Epidermal melanocyte (primary cell): ENCODE measurements around the gene TOR1AIP2.
"Not testable (repeated sequence)": the region's sequence is repeated elsewhere in the genome, so short reads cannot be mapped to it uniquely, and the experiment has no call there.

ENCODE experiments used
- DNase-seq: peaks from one replicate; pipeline ENCODE4 v3.0.0; 2011; ENCODE audit warnings: low spot score; ENCODE audit not compliant: insufficient read length

TOR1AIP2 gene

DNA sequence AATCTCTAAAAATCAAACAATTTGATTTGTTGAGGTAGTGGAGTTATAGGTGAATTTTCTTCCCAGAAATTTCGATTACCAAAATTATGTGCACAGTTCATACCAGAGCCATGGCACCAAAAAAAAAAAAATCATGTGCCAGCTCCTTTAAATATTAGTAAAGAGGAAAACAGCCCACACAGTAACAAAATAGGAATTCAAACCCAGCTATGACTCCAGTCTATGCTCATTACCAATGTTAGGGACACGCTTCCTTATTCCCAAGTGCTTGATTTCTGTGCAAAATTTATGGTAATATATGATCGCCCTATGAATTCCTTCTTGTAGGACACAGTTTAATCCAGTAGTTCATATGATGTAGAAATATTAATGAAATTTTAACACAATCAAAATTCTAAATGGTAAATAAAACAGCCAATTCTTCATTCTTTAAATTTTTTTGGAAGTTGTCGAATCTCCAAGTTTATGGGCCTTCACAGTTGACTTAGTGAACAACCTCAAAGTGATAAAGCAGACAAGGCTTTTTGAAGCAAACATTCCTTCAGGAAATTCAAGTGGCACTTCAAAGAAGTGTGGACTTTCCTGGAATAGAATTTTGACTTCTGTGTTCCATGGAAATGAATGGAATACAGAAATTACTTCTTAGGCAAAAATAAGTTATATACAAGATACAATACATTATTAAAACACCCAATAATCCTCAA, 1.9 kb downstream of the TOR1AIP2 start:
- DNase-seq = no peak

DNA sequence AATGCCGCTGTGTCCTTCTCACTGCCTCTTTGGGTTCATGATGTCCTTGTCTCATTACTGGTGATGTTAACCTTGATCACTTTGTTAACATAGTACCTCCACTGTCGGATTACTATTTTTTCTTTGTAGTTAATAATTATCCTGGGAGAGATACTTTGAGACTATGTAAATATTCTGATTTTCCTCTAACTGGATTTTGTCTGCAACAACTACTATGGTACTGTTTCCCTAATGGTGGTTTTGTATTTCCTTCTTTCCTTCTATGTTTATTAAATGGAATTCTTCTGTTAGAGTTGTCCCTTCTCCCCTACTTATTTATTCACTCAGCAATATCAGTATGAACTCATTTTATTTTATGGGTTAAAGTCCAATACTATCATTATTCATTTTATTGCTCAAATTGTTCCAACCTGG, 4.2 kb downstream of the TOR1AIP2 start:
- no peak for DNase-seq

DNA sequence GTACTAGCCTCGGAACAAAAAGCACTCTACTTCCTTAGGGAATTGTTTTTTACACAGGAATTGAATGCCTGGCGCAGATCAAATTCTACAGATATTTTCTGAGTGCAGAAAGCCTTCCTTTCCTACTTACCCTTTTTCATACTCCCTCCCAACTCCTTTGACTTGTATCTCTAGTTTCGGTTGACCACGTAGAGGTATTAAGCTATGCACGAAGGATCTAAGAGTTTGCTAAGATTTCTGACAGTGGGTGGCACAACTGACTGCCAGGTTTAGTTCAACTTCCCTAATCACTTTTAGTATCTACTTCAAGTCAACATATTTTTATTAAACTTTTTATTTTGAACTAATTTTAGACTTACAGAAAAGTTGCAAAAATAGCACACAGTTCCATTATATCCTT, 5.0 kb downstream of the TOR1AIP2 start:
- DNase-seq = no peak

DNA sequence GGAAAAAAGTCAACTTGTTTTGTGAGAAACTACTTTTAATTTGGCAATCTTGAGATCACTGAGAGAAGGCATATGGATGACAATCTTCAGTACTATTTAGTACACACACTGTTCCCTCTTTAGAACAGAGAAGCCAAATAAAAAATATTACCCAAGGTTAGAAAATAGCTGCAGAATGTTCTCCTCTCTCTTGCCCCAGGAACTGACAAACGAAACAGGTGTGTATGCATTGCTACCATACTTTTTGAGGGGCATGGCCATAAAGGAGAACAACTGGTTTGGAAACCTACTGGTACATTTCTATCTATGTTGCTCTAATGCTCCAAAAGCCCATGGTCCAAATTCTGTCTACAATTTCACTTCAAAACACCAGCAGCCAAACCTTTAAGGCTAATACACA, 5.7 kb downstream of the TOR1AIP2 start:
- no peak for DNase-seq

DNA sequence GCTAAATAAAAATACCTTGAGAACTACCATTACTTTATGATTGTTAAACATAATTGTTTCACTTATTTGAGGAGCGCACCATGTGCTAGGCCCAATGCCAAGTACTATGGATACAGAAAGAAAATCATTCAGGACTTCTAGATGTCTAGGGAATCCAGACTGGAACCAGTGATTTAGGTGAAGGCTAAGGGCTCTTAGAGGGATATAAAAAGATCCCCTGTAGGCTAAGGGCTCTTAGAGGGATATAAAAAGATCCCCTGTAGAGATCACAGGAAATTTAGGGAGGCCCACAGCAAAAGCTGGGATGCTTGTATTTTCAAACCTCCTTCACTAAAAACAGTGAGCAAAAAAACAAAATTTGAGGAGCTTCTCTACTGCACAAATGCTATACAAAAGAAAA, 6.7 kb downstream of the TOR1AIP2 start:
- no peak for DNase-seq

DNA sequence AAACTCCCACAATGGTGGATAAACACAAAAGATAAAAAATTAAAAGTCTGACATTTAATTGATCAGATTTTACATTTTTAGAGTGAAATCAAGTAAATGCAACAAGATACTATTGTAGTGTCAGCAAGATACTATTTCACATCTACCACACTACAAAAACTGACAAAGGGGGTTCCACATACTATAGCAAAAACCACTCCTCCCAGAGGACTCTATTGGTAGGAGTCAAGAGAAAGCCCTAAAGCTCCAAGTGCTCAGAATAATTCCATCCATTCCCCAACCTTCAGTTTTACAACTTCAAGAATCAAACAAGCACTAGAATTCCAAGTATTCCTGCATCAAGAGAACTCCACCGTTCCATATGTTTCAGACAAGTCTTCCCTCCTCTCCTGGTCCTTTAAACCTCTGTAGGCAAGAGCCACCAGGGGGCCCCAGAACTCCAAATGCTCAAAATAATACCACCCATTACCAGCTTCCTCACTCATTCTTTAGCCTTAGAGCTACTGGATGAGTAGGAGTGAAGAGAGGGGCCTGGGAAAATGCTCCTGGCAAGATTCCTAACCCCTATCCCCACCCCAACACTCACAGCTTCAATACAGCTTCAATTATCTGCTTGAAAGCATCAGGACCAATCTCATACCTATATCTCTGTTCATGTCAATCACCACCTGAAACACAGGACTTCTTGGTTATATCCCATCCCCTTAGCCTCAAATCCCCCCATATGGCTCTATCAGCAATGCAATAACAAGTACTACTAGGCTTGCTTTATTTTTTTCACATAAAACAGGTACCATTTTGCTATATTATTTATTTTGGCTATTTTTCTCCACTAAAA, 9.9 kb downstream of the TOR1AIP2 start:
- DNase-seq = peak; percentile 49

DNA sequence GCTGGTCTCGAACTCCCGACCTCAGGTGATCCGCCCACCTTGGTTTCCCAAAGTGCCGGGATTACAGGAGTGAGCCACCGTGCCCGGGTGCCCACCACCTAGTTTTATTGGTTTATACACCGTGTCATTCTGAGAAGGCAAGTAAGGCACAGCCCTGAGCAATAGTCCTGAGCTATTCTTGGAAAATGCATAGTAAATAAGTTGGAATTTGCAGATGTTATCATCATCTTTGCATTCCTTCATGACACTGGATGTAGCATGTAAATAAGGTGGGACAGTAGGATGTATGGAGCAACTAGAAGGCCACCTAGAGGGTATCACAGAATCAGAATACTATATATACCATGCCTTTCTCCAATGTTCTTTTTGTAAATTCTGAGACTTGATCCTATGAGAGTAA, 11.0 kb downstream of the TOR1AIP2 start:
- DNase-seq = no peak

DNA sequence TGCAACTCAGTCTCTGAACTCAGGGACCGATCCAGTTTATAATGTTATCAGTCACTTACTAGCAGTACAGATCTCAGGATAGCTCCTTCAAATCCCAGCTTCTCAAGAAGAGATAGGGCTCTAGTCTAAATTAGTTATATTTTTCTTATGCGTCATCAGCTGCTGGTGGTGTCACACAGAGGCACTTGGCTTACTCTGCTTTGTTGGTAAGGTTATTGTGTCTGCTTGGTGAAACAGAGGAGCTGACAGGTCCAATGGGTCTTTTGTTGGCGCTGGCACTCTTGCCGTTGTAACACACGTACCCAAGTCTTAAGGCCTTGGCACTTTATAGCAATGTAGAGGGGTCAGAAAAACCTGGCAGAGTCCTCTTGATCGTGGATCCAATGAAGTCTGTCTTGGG, 12.2 kb downstream of the TOR1AIP2 start:
- no peak for DNase-seq

DNA sequence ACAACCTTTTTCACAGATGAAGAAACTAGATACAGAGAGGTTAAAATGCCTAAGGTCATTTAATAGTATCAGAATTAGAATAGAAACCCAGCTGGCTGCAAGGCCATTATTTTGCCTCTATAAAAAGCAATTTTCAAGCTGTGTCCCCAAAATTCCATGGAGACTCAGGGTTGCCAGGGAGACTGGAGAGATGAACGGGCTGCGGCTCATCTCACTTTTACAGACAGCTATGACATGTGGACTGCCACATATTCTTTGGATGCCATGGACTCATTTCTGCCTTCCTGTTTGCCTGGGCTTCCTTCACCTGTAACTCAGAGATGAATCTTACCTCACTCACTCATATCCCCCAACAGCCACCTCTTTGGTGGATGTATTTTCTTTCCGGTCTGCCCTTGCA, 17.0 kb downstream of the TOR1AIP2 start:
- no peak for DNase-seq

DNA sequence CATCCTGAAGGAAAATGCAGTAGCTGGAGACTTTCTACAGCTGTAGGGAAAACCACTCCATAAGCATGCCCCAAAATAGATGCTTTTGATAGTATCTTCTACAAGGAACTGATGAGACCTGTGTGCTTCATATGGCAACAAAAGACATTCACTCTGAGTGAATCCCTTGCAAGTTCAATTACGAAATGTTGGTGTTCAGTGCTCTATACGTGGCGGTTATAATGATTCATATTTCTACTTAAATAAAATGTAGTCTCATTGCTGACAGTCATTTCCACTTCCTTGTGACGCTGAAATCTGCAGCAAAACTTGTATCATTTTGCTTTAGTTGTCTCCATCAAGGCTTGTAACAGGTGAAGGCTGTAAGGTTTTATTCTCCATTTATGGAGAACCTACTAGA, 20.6 kb downstream of the TOR1AIP2 start:
- DNase-seq = no peak

DNA sequence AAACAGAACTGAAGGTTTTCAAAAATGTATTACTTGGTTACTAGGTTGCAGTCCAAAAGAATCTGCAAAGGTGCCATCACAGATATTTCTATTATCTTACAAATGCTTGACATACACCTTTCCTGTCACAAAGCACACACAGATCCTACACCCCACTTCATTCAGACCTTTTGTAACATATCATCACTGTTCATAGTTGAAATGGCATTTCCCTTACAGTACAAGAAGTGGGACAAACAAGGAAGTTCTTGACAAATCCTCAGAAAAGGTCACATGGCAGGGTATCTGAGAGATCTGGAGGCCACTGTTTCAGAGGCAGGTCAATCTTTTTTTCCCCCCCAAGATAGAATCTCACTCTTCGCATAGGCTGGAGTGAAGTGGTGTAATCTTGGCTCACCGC, 21.3 kb downstream of the TOR1AIP2 start:
- DNase-seq = no peak

DNA sequence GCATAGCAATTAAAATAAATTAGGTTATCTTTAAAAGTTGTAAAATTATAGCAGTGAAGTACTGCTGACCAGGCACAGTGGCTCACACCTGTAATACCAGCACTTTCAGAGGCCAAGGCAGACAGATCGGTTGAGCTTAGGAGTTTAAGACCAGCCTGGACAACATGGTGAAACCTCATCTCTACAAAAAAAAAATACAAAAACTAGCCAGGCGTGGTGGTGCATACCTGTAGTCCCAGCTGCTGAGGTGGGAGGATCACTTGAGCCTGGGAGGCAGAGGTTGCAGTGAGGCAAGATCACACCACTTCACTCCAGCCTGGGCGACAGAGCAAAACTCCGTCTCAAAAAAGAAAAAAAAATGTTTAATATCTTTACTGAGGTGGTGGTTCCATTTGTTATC, 21.8 kb downstream of the TOR1AIP2 start:
- DNase-seq = not testable (repeated sequence)

DNA sequence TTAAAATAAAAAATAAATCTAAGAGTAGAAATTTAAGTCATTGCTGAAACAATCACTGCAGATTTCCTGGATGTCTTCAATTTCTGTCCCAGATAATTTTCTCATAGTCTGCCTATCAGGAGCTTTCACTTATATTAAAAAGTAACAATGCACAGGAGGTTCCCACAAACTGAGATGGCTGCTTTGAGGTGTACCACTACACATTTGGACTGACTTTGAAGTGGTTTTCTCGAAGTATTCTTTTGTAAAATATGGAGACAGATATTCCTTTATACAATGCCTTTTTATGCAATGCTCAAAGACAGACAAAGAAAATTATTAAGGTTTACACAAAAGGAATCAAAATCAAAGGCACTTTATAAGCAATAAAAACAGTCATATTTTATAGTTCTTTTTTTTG, 24.5 kb downstream of the TOR1AIP2 start:
- DNase-seq = no peak

DNA sequence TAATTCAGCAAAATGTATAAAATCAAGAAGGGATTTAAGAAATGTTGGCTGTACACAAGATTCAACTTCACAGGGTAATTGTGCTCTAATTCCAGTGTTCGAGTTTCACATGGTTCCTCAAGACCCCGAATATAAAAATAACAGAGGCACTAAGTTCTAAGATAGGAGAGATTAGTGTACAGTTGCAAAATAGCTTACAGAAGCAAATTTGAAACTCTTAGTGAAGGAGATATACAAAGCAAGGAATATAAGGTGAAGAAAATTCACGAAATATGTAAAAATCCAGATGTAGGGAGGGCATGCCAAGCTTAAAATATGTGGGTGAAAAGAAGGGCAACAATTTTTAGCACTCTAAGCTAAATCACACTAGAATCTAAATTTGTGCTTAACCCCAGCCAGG, 29.4 kb downstream of the TOR1AIP2 start:
- DNase-seq = no peak

DNA sequence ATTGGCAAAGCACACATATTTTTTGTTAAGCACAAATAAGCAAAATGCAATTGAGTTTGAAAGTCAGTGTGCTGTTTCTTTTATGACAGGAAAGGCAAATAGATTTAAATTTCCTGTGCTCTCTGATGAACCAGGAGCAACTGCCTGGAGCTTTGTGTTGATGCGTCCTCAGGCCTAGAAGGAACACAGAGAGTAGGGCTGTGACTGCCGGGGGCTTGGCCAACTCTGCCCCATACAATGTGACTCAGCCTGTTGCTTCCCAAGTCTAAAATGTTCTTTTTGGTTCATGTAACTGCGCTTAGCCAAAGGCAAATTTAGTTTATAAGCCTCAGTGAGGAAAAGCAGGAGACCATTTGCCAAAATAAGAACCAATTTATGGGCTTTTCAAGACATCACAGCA, 37.5 kb downstream of the TOR1AIP2 start:
- DNase-seq = no peak

DNA sequence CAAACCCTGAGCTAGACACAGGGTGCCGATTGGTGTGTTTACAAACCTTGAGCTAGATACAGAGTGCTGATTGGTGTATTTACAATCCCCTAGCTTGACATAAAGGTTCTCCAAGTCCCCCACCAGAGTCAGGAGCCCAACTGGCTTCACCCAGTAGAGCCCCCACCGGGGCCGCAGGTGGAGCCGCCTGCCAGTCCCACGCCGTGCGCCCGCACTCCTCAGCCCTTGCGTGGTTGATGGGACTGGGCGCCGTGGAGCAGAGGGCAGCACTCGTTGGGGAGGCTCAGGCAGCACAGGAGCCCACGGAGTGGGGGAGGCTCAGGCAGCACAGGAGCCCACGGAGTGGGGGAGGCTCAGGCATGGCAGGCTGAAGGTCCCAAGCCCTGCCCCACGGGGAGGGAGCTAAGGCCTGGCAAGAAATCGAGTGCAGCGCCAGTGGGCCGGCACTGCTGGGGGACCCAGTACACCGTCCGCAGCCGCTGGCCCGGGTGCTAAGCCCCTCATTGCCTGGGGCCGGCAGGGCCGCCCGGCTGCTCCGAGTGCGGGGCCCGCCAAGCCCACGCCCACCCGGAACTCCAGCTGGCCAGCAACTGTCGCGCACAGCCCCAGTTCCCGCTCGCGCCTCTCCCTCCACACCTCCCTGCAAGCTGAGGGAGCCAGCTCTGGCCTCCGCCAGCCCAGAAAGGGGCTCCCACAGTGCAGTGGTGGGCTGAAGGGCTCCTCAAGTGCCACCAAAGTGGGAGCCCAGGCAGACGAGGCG, 40.7 kb downstream of the TOR1AIP2 start:
- not testable (repeated sequence) for DNase-seq

DNA sequence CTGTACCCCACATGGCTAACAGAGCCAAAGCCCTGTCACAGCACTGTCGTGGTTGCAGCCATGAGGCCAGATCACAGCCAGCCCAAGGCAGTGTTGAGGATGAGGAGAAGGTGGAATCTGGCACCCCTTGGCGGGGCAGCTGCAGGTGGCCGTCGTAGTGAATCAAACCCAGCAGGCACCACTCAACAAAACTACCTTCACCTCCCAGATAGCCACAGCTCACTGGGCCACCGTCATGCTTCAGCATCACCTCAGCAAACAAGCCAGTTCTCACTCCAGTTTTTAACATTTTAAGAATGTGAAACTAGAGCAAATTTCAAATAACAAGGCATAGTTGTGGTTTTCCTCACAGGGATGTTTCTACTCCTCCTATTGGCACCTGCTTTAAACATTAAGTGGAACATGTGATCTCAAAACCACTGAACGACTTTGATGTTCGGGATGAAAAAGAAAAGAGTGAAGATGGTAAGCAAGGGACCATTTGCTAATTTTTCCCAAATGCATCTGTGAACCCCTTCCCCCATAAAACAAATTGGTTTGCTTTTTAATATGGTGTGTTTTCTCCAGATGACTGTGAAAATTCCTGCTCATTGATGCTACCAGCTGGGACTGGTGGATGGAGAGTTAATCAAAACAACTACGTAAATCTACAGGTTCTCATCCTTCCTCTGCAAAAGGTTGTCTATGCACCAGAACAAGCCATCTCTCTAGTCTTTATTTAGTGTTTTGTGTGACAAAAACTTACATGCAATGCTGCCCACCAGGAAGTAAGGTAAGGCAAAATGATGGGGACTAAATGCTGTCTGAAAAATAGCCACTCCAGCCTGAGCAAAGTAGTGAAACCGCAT, 45.5 kb downstream of the TOR1AIP2 start:
- no peak for DNase-seq

DNA sequence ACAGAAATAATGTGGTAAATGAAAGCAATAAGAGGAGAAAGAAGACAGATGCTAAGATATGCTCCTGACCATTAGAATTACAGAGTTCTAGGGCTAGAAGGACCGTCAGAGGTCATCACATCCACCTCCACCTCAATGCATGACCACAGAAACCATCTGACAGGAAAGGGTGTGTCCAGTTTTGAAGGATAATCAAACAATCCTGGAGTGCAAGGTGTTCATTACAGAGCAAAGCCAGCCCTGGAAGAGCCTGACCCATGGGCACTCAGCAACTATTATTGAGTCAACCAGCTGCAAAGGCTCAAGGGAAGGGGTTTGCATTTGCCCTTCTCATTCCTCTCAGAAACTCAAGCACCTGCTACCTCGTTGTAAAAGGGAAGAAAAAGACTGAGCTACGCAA, 46.4 kb downstream of the TOR1AIP2 start:
- DNase-seq = no peak

DNA sequence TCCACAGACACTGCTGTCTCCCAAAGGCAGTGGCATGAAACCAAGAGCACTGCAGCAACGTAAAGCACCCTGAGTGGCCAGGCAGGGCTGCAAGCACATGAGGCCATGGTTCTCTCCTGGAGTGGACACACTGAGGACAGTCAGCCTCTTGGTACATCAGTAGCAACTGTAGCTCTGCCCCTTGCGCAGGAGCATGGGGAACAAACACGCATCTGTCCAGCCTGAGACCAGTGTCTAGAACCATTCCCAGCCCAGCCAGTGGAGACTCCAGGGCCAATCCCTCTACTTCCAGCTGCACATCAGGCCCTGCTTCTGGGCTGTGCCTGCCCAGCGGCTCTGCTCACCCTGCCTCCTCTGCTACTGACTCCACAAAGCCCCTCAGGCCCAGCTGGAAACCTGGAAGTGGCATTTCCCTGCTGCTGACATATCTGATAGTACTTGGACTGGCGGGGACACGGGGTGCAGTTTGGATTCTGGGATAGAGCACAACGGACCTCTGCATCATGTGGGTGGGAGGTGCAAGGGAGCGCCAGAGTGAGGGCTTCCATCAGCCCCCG, 49.0 kb downstream of the TOR1AIP2 start:
- no peak for DNase-seq

DNA sequence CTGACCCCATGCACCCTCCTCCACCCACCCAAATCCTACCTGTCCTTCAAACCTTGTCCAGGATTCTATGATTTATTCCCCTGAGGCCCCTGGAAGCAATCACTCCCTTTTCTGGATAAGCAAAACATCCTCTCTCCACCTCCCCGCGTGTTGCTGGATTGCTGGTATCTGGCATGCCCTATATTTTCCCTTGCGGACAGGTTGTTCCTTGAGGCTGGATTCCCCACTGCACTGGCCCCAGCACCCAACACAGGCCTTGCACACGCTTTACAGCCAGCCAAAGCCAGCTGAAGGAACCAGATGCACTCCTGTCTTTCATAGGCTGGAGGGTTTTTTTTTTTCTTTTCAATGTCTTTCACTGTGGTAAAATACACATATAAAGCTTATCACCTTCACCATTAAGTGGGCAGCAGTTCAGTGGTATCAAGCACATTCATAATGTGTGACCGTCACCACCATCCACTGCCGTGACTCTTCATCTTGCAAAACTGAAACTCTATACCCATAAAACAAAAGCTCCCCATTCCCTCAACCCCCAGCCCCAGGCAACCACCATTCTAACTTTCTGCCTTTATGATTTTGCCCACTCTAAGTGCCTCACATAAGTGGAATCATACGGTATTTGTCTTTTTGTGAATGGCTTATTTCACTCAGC, 50.9 kb downstream of the TOR1AIP2 start:
- DNase-seq = no peak
